Mammary epithelial cell (primary cell): ENCODE measurements around the gene ADGRL3.

ENCODE experiments used
- CTCF ChIP-seq, 2 donors: IDR thresholded peaks in 1 of 2; conservative IDR thresholded peaks in 1 of 2; 2 replicates each; pipeline ENCODE4 v1.5.1; 2011 to 2012; ENCODE audit warnings: inconsistent platforms in 2 of 2, low read length in 2 of 2, mild to moderate bottlenecking in 2 of 2, control low read depth in 1 of 2, low read depth in 1 of 2; ENCODE audit not compliant: insufficient read depth in 1 of 2; ENCODE audit errors: extremely low read depth in 1 of 2
- EZH2 ChIP-seq: IDR thresholded peaks from 2 replicates; pipeline ENCODE4 v1.6.1; 2012; ENCODE audit warnings: low read length, inconsistent platforms, borderline replicate concordance

GRCh38 chr4:61996943-61997342 is 796.8 kb downstream of the ADGRL3 start:
- TF ChIP-seq CTCF (conservative IDR thresholded peaks at IDR 0.05 in 1 of 2, IDR thresholded peaks at IDR 0.05 in 1 of 2; ENCODE audit: extremely low read depth in 1 of 2, insufficient read depth in 1 of 2, low read depth in 1 of 2, low read length in 2 of 2) (no peak), EZH2 (no peak)
